Erythroblast (primary cell): Measurements from ENCODE around the gene TRPM3.

Source experiments
- GATA1 ChIP-seq: IDR thresholded peaks from 2 replicates; pipeline ENCODE4 v1.6.1; 2011; ENCODE audit warnings: low read depth, mild to moderate bottlenecking, control low read depth, low read length, moderate library complexity
- POLR2A ChIP-seq: IDR thresholded peaks from 2 replicates; pipeline ENCODE4 v1.6.1; 2011; ENCODE audit warnings: mild to moderate bottlenecking, low read length

DNA sequence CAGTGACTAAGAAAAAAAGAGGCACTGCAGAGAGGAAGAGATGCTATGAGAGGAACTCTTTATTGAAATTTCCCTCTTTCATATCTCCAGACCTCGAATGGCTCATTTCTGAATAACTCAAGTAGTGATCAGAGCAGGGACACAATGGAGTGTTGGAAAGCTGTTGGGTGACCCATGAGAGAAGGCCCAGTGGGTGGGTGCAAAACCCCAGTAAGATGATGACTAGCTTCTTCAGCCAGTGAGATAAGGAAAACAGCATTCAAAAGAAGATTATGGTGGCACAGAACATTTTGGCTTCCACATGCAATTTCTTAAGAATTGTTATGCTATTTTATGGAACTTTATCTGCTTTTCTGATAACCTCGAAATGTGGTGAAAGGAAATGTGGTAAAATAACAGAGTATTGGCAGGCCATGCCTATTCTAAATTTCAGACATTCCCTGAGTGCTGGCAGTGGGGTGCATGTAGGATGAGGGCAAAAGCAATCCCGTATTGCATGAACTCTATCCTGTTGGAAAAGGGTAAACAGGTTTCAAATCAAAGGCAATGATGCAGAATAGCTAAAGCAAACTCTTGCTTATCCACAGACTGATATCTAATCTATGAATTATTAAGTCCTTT is 579.0 kb downstream of the TRPM3 start:
- TF ChIP-seq POLR2A (no peak), GATA1 (no peak)
